Measurements from ENCODE around the gene PHF14.
A peak's percentile ranks its signal among the peaks of the same experiment; 100 is the strongest.
"Not testable (repeated sequence)": the region's sequence is repeated elsewhere in the genome, so short reads cannot be mapped to it uniquely, and the experiment has no call there.

Gene PHF14

DNA sequence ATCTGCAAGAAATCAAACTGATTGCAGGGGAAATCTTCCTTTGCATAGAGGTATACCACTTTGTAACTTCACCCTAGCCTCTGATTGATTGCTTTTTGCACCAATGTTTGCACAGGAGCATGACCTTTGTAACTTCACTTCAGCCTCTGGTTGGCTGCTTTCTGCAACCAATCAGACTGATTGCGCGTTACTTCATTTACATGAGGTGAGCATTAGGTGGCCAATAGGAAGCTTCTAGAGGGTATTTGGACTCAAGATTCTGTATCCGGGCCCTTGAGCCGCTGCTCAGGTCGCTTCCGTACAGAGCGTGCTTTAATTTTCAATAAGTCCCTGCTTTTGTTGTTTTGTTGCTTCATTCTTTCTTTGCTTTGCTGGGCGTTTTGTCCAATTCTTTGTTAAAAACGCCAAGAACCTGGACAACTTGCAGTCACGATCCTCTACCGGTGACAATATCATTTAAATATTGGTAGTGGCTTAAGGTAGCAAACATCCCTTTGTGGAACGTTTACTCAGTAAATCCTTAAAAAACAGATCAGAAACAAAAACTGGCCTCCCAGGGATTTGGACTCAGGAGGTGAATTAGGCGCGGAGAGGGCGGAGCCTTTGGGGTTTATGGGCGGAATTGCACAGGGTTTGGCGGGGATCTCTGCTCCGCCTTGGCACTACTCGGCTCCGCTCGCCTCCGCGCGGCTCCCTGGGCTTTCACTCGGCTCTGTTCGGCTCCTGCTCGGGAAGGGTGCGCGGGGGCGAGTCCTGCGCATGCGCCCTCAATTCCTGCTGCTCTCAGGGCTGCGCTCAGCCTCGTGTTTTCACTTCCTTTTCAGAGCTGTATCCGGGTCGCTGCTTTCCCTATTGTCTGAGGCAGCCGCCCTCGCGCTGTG is at the start of gene PHF14:
Gene PHF14, plus strand, starts transcription at position 812 of the 881 bp plus-strand sequence. CDS start 452 bp downstream, outside the sequence.
- peak; percentile 91 to 92 for DNase-seq

DNA sequence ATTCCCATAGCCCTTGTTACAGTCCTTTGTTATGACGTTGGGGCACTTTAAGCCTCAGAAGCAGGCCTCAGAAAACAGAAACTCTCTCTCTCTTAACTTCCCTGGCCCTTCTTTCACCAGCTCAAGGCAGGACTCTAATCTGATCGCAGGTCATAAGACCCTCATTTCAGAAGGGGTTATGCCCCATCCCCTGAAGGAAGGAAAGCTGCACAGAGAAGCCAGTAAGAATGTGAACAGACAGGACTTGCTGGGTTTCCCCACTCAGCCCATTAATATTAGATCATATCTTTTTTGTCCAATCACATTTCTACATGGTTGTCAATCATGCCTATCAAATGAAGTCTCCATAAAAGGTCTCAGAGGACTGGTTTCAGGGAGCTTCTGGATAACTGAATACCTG is 49.3 kb upstream of the PHF14 start:
- DNase-seq: no peak

- DNase-seq: not testable (repeated sequence)
Measured at GRCh38 chr7:10928203-10928602, 45.5 kb upstream of the PHF14 start.

GRCh38 chr7:10930551-10930950 is 43.1 kb upstream of the PHF14 start:
- DNase-seq: no peak

GRCh38 chr7:10931161-10931560 is 42.5 kb upstream of the PHF14 start:
- DNase-seq: no peak

- DNase-seq: no peak
Measured at GRCh38 chr7:10934292-10934691, 39.4 kb upstream of the PHF14 start.

GRCh38 chr7:10939237-10939910 is 34.3 kb upstream of the PHF14 start:
- DNase-seq: no peak

GRCh38 chr7:10939911-10940703 is 33.6 kb upstream of the PHF14 start:
- peak; percentile 87 to 93 for DNase-seq

- no peak for DNase-seq
Measured at GRCh38 chr7:10940704-10941355, 32.8 kb upstream of the PHF14 start.

DNA sequence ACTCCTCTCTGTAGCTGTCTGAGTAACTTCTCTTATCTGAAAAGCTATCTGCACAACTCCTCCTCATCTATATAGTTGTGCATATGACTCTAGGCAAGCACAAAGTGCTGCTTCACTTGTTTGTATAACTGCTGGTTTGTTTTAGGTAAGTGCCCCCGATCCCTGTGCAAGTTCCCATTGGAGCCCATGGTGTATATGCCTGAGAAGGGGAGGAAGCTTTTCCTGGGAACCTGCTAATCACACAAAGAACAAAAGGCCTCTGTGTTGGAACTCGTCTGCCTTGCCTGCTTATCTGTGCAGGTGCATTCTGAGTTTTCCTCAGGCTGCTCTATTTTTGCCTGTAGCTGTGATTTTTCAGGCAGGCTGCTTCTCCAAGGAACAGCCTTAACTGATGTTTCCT is 23.2 kb upstream of the PHF14 start:
- no peak for DNase-seq

GRCh38 chr7:10950974-10951578 is 22.6 kb upstream of the PHF14 start:
- not testable (repeated sequence) for DNase-seq

GRCh38 chr7:10952588-10952987 is 21.1 kb upstream of the PHF14 start:
- no peak for DNase-seq

- DNase-seq: not testable (repeated sequence)
Measured at GRCh38 chr7:10953078-10953750, 20.5 kb upstream of the PHF14 start.

- DNase-seq: no peak
Measured at GRCh38 chr7:10956528-10956927, 17.1 kb upstream of the PHF14 start.

DNA sequence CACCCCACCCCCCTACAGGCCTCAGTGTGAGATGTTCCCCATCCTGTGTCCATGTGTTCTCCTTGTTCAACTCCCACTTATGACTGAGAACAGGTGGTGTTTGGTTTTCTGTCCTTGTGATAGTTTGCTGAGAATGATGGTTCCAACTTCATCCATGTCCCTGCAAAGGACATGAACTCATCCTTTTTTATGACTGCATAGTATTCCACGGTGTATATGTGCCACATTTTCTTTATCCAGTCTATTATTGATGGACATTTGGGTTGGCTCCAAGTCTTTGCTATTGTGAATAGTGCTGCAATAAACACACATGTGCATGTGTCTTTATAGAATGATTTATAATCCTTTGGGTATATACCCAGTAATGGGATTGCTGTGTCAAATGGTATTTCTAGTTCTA is 13.4 kb upstream of the PHF14 start:
- DNase-seq: not testable (repeated sequence)

GRCh38 chr7:10965016-10965415 is 8.7 kb upstream of the PHF14 start:
- not testable (repeated sequence) for DNase-seq

DNA sequence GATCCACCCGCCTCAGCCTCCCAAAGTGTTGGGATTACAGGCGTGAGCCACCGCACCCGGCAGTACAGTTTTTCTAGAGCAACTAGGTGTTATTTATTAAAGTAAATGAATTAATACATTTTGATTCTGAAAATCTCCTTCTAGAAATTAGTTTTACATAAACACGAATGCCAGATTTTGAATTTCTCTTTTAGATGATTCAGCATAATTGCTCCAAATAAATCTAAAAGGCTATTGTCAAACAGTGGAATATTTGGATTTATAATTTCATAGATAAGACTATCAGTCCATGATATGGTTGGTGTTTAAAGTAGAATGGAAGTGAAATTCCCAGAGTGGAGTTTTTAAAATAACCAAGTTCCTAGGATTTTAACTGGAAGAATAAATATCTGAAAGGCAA is 1.5 kb upstream of the PHF14 start:
- DNase-seq: no peak

GRCh38 chr7:10973942-10974911 is 555 bp downstream of the PHF14 start:
- no peak for DNase-seq

DNA sequence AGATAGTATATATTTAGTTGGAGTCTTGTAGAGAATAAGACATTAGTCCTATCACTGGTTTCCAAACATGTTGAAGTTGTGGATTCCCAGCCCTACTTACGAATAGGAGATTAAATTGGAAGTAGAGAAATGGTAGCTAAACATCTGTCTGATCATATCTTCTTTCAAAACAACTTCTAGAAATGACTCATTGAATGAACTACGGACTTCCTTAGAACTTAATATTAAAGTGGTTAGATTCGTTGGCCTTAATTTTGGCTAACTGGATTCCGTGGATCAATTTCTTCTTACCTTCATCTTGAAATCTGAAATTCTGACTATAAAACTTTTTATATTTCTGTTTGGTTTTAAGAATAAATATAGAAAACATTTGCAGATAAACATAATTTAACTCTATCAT is 3.4 kb downstream of the PHF14 start:
- no peak for DNase-seq

DNA sequence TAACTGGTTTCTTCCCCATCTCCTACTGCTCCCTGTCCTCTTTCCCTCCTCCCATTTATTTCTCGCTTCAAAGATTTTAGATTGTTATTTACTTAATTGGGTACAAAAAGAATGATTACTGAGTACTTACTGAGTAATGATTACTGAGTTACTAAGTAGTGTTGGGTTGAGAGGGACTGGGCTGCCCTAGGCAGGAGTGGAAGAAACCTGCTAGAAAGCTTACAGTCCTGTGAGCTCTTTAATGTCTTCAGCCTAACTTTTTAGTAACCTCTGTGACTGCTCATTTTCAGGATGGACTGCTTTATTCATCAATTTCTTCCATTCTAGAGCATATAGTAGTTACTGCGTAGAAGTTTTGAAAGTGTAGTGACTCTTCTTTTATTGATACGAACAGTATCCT is 7.6 kb downstream of the PHF14 start:
- no peak for DNase-seq
